Stimulated activated CD8-positive, alpha-beta memory T cell treated with anti-CD3 and anti-CD28 coated beads, Interleukin-12 subunit alpha, Interleukin-12 subunit beta, amount 100 ng/mL, for 1 hour (primary cell): ENCODE results near the gene S100A16.
A peak's percentile ranks its signal among the peaks of the same experiment; 100 is the strongest.

ENCODE experiments used
- DNase-seq: peaks from one replicate; pipeline ENCODE4 v3.0.0-alpha.2; 2020; ENCODE audit warnings: low read depth

Gene S100A16

DNA sequence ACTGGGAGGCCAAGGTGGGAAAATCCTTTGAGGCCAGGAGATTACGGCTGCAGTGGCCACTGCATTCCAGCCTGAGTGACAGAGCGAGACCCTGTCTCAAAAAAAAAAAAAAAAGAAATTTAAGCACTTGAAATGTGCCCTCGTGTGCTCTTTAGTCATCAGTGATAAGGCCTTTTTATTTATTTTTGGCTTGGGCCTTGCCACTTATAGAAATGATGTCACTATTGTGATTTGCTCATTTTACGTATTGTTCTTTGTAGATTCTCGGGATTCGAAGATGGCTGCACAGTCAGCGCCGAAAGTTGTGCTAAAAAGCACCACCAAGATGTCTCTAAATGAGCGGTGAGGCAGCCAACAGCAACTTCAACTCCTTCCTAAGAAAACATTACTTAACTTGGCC lies 23.4 kb upstream of the S100A16 start:
- DNase-seq: no peak

DNA sequence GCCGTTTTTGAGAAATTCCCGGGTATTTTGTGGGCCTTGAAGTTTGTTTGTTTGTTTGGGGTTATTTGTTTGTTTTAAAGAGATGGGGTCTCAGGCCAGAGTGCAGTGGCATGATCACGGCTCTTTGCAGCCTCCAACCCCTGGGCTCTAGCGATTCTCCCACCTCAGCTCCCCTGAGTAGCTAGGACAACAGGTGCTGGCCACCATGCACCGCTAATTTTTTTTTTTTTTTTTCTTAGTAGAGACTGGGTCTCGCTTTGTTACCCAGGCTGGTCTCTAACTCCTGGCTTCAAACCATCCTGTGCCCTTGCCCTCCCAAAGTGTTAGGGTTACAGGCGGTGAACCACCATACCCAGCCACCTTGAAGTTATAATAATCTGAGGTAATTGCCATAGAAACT lies 22.9 kb upstream of the S100A16 start:
- DNase-seq: no peak

DNA sequence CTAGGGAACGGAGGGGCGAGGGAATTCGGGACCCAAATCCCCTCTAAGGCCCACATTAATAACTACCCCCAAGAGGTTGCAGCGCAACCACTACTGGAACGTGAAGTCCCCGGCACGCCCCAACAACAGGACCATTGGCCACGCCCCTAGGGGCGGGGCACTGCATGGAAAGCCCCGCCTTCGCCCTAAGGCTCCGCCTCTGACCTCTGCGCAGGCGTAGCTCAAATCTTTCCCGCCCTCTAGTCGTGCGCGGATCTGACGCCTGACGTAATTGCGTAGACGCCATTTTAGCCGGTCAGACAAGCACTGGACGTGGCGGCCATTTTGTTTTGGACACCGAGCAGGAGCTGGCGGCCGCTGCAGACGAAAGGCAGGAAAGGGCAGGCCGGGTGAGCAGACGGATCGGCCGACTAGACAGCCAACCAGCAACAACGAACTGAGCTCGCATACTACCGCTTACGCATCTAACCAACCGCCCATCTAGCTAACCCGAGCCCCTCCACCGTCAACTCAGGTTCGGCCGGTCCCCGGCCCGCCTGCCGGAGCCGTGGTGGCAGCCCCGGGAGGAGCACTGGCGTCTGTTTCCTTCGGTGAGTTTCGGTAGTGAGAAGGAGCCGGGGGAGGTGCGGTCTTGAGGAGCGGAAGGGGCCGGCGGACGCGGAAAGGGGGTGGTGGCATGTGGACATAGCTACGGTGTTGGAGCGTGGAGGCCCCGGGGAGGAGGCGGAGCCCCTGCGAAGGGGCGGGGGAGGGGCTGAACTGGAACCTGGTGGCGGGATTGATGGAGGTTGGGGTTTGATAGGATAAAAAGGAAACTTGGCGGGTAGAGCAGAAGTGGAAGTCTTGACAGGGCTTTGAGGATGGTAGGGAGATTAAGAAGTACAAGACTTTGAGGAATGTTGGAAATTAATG lies 21.1 kb upstream of the S100A16 start, which contains the start of gene CHTOP:
CHTOP (plus strand) TSS at position 313 of the 912 bp plus-strand sequence. CDS start 2,523 bp downstream, outside the sequence.
- peak; percentile 94 for DNase-seq

DNA sequence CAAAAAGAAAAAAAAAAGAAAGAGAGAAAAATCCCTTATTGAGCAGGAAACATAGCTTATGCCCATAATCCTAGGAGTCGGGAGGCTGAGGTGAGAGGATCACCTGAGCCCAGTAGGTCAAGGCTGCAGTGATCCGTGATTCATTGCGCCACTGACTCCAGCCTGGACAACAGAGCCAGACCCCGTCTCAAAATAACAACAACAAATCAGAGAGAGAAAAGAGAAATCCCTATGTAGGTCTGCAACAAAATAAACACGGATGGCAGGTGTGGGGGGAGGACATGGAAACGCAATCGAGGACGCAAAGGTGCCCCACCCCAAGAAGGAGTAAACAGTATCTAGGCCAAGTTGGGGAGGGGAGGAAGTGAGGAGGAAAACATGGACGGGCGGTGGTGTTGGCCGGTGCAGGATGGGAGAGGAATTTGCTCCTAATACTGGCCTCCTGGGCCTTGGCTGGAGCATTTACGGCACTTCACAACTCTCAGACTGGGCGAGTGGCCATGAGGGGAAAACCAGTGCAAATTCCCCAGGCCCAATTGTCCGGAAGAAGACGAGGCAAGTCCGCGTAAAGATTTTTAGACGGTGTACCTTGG lies 20.3 kb upstream of the S100A16 start:
- DNase-seq: no peak

DNA sequence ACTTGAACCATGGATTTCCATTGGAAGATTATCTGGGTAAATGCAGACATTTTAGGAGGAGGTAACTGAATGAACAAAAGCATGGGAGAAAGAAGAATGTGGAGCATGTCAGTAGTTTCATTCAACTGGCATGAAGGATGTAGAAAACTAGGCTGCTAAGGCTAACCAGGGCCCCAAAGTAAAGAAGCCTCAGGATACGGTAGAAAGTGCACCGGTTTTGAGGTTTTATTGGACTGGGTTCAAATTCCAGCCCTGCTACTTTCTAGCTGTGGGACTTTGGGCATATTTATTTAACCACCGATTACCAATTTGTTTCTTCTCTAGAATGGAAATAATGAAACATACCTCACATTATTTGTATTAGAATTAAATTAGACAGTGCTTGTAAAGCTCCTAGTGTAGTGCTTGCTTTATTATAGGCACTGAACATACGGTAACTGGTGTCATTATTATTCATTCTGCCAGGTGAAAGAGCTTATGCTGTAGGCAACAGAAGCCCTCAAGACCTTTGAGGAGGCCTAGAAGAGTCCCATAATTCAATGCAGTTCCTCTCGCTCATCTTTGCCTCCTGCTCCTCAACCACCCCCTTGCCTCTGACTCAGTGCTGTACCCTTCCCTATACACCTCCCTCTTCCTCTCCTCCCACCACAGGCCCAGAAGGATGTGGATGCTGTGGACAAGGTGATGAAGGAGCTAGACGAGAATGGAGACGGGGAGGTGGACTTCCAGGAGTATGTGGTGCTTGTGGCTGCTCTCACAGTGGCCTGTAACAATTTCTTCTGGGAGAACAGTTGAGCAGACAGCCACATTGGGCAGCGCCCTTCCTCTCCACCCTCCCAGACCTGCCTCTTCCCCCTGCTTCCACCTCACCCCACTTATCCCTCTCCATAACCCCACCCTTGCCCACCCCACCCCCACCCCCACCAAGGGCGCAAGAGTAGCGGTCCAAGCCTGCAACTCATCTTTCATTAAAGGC lies 18.4 kb upstream of the S100A16 start:
- no peak for DNase-seq

DNA sequence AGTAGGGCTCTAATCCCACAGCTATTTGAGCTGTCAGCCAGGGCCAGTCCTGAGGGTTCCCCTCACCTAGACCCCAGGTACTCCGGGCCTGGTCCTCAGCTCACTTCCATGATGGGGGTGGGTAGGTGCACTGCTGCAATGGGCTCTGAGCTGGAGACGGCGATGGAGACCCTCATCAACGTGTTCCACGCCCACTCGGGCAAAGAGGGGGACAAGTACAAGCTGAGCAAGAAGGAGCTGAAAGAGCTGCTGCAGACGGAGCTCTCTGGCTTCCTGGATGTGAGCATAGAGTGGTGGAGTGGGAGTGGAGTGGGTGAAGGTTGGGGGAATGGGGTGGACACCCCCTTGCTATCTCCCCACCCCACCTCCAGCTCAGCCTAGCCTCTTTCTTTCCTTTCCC lies 17.4 kb upstream of the S100A16 start:
- DNase-seq: no peak

DNA sequence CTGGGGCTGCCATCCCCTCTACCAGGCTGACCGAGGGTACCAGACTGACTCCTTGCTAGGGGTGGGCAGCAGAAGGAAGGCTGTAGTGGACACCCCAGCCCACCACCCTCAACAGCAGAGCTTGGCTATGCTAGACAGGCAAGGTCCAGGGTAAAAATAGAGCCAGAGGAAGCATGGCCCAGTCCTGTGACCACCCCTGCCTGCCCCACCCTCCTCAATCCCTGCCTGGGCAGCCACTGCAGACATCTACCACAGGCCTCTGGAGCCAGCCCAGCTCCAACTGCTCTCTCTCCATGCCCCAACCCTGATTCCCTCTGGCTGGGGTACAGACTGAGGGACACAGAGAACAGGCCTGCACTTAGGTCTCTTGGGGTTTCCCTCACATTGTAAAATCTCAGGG lies 17.0 kb upstream of the S100A16 start:
- DNase-seq: no peak

DNA sequence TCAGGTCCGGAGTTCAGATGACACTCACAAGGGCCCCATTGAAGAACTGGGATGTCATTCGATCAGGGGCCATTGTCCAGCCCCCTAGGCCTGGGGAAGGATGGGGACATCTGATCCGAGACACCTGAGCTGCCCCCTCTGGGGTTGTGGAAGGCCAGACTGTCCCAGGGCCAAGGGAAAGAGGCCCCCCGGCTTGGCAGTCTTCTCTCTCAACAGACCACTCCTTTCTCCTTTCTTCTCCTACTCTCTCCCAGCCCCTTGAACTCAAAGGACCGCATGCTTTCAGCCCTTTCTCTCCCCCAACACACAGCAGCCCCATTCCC lies 16.4 kb upstream of the S100A16 start:
- DNase-seq: no peak

DNA sequence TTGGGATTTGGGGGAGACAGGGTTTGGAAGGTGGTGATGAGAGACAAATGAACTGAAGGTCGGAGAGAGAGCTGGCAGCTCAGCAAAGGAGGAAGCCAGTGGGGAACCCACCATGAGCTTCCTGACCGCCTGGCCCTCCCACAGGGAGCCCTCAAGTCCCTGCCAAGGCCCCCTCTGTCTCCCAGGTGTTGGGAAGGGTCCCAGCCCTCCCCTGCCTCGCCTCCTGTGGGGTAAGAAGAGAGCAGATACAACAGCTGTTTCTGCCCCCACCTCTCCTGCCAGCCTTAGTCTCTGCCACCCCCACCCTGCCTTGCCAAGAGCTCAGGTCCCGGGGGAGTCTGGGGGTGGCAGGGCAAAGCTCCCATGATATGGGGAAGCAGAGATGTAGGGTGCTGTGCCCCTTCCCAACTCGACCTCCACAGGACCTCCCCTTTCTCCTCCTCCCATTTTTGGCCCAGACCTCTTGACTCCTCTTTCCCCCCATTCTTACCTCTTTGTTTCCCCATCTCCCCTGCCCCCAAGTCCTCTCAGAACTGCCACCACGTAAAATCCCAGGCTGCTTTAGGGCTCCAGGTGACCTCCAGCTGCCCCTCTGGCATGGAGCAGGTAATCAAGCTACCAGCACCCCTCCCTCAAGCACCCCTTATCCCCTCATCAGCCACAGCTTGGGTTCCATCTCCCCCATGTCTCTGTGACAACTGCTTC lies 15.9 kb upstream of the S100A16 start:
- no peak for DNase-seq

DNA sequence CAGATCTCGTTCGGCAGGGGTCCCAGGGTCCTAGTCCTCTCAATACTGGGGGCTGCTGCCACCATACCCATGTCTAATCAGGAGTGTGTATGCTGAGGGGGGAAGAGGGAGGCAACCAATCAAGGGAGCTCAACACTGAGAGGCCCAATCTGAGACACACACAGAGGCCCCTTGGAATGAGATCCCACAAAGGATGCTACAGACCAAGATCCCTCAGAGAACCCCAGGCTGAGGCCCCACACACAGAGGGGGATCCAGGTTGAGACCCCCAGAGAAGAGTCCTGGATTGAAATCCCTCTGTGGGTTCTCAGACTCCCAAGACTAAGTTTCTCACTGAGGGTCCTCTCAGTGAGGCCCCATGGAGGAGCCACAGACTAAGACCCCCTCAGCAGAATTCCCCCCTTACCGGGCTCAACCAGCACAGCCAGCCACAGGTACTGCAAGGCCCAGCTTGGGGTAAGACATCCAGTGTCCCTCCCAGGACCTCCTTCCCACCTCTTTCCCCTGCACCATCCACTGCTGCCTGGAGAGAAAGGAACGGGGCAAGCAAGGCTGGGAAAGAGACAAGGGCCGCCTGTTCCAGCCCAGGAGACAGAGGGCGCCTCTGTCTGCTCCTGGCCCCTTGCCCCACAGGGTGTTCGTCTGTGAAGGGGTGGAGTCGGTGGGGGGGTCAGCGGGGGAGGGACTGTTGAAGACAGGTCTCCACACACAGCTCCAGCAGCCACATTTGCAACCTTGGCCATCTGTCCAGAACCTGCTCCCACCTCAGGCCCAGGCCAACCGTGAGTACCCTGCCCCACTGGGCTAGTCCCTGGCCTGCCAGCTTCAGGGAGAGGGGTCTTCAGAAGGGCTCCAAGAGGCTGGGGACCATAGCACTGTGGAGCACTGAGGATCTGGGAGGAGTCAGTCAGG lies 15.0 kb upstream of the S100A16 start, which contains the start of gene S100A1:
S100A1 (plus strand) TSS at position 720 of the 912 bp plus-strand sequence. CDS start 2,088 bp downstream, outside the sequence.
- no peak for DNase-seq

DNA sequence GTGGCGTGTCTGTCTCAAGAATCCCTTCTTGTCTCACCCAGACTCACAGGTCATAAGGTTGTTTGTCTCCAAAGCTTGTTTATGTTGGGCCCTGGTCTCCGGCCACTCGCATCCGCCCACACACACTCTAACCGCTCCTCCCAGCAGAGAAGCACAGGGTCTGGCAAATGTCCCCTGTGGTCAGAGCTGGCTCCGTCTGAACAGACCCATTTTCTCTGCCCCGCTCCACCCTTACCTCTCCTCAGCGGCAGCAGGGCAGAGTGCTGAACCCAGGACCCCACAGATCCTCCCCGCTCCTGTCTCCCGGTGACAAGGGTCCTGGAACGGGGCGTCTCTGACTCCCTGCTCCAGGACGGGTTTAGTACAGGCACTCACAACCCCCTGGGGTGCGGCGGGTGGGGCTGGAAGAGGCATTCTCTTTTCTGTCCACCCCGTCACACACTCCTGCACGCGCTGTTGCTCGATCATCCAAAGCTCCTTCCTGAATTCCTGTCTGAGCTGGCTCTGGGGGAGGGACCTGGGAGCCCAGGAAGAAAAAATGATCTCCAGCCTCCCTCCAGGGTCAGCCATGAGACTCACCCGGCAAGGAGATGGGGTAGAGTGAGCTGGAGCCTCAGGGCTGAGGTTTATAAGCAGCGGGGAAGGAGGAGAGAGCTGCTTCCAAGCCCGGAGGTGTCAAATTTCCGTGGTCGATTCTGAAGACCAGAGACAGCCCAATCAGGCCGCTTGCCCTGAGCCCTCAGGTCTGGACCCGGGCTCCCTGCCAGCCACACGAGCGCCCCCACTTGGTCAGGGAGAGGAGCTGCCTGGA lies 14.2 kb upstream of the S100A16 start, which contains the start of gene S100A13:
S100A13 (minus strand) TSS at position 602 of the 811 bp plus-strand sequence. CDS start 1,033 bp downstream, outside the sequence.
- no peak for DNase-seq

DNA sequence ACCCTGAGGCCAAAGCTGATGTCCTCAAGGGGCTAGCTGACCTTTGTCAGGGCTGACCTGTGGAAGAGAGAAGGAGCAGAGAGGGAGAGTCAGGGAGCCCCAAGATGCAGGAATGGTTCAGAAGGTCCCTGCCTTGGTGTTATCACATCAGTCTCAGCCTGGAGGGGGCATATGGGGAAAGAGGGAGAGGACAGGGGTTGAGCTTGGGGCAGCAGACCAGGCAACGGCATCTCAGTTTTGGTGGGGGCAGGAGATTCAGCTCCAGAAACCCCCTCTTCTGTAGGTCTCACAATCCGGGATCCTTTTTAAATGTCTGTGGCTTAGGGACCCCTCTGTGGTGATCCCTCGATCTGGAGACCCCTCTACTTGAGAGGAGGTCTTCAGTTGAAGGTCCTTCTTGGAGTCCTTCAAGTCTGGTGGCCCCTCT lies 13.6 kb upstream of the S100A16 start:
- no peak for DNase-seq

DNA sequence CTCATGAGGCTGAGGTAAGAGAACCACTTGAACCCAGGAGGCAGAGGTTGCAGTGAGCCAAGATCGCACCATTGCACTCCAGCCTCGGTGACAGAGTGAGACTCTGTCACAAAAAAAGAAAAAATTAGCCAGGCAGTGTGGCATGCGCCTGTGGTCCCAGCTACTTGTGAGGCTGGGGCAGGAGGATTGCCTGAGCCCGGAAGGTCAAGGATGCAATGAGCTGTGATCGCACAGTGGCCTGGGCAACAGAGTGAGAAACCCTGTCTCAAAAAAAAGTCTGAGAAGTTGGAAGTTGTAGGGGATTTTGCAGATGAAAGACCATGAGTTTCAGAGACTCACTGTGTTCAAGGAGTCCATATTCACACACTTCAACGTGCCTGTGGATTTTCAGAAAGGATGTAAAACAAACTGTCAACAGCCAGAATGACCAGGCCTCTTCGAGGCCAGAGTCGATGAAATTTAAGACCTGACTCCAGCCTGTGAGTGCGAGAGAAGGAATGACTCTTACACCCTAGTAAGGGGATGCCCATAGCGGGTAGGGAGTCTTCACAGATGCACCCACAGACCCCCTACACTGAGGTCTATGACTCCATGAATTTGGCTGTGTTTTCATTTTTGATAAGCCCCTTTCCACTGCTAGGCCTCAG lies 12.2 kb upstream of the S100A16 start:
- DNase-seq: no peak

DNA sequence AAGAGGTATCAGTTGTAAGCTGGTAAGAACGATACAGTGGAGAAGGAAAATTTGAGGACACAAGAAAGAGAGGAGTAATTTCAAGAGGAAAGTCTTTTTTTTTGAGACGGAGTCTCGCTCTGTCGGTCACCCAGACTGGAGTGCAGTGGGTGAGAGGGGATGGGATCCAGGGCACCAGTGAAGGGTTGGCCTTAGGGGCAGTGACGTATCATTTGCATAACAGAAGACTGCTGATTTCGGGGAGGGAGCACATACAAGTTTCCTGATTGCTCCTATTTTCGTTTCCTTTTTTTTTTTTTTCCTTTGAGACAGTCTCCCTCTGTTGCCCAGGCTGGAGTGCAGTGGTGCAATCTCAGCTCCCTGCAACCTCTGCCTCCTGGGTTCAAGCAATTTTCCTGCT lies 10.2 kb upstream of the S100A16 start:
- DNase-seq: no peak

DNA sequence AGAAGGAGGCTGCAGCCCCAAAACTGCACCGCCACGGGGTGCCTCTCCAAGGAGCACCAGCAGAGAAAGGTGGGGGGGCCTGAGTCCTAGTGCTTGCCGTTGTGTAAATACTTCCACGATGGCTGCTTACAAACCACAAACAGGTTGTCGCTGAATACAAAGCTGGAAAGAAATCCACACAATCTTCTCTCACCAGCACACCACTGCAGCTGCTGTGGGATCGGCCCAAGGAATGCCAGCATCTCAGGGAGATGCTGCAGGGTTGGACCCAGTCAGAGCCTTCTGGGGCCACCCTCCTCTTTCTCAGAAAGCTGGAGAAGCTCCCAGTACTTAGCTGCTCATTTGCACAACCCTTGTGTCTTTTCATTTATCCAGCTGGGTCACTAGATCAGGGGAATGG lies 6.2 kb upstream of the S100A16 start:
- no peak for DNase-seq

DNA sequence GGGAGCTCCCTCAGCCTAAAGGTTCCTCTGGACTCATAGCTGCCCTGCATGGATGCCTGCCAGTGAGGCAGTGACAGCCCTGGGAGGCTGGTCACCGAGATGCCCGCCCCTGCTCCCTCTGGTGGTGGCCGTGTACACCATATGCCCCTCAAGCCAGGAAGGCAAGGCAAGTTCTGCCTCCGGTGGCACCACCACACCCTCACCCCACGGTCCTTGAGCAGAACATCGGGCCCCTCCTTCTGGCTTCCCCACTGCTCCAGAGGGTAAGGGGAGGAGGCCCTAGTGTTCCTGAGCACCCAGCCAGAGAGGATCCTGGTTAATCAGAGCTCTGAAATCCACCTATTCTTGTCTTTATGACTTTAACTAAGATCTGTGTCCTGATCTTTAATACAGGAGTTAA lies 4.7 kb upstream of the S100A16 start:
- no peak for DNase-seq

DNA sequence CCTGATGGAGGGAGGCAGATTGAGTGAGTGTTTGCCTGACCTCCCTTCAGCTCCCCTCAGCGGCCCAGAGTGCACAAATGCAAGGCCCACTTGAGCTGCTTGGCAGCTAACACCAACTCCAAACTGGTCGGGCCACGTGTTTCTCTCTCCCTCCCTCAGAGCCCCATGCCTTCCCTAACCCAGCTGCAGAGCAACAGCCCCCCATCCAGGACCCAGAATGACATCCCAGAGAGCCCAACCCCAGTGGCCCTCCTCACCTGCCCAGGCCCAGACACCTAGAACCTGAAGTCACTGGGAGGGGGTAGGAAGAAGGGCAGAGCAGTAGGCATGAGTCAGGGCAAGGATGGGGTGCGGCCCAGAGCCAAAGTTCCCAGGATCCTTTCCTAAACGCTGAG lies 4.0 kb upstream of the S100A16 start:
- DNase-seq: no peak

DNA sequence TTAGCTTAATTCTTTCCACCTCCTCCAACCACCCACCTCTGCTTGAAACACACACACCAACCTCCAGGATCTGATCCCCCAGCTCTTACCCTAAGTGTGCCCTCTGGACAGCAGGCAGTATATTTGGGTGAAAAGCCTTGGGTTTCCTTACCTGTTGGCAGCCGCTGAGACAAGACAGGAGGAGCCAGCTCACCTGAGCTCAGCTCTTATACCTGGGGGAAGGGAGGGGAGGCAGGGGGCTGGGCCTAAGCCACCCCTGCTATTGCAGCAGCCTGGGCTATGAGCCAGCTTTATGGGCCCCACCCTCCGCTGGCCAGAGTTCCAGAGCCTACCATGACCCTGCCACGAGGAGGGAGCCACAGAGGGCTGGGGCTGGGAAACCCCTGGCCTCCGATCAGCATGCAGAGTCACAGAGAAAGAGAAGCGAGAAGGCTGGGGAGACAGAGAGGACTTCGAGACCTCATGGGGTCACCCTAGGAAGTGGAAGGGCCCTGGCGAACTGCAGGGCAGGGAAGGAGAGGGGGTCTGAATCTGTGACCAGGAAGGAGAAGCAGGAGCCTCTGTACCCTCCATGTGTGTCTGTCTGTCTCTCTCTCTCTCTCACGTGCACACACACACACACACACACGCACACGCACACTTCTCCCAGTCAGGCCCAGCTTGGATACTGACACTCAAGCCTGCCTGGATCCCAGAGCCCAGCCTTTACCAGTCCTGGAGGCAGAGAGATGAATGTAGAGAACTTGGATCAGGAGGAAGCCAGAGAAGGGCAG lies 3.4 kb upstream of the S100A16 start, which contains the start of gene S100A14:
S100A14 (minus strand) TSS at position 182 of the 773 bp plus-strand sequence. CDS start 467 bp downstream, outside the sequence.
- no peak for DNase-seq
